ENCODE results near the gene WSCD2.

WSCD2 gene

GRCh38 chr12:108240027-108240785, 111.1 kb downstream of the WSCD2 start:
- CTCF ChIA-PET: no interaction called here
- POLR2A ChIA-PET: no interaction called here
- TF ChIP-seq PKNOX1 (IDR thresholded peaks at IDR 0.05): no peak
- no peak for TF ChIP-seq BHLHE40 (IDR thresholded peaks at IDR 0.05; ENCODE audit: borderline replicate concordance)
- TF ChIP-seq ZNF384 (IDR thresholded peaks at IDR 0.05): no peak
- no peak for DNase-seq (ENCODE audit: extremely low spot score)

GRCh38 chr12:108240928-108241327, 111.8 kb downstream of the WSCD2 start:
- ChIA-PET POLR2A (no interaction called here), CTCF (no interaction called here)
- no peak for DNase-seq (ENCODE audit: extremely low spot score)
- TF ChIP-seq TARDBP (IDR thresholded peaks at IDR 0.05) (no peak), SUZ12 (IDR thresholded peaks at IDR 0.05) (no peak)

- ChIA-PET POLR2A (no interaction called here), CTCF (no interaction called here)
- TF ChIP-seq NFRKB (IDR thresholded peaks at IDR 0.05) (no peak), SUZ12 (IDR thresholded peaks at IDR 0.05) (no peak), L3MBTL2 (conservative IDR thresholded peaks at IDR 0.05) (no peak), PKNOX1 (IDR thresholded peaks at IDR 0.05) (no peak), ELF4 (IDR thresholded peaks at IDR 0.05) (no peak), LEF1 (IDR thresholded peaks at IDR 0.05; ENCODE audit: borderline replicate concordance) (no peak), SP1 (IDR thresholded peaks at IDR 0.05) (no peak), FOXA1 (IDR thresholded peaks at IDR 0.05) (no peak)
- peak; percentile 15 for DNase-seq (ENCODE audit: extremely low spot score)
Measured at GRCh38 chr12:108241986-108242703, 113.1 kb downstream of the WSCD2 start.

GRCh38 chr12:108247130-108247529, 118.0 kb downstream of the WSCD2 start:
- no peak for DNase-seq (ENCODE audit: extremely low spot score)
- ChIA-PET CTCF (interaction anchor here (0.9 kb wide), 1 partner anchor 248 kb away, joined by 3 read pairs; no protein-coding TSS in a partner anchor), POLR2A (no interaction called here)
- no peak for TF ChIP-seq ARNT (IDR thresholded peaks at IDR 0.05)
- no peak for TF ChIP-seq FOXK2 (IDR thresholded peaks at IDR 0.05)
- TF ChIP-seq FOXM1 (IDR thresholded peaks at IDR 0.05; ENCODE audit: borderline replicate concordance): no peak
- TF ChIP-seq FOXA1 (IDR thresholded peaks at IDR 0.05): no peak
- TF ChIP-seq ELF4 (IDR thresholded peaks at IDR 0.05): no peak
- no peak for TF ChIP-seq SUZ12 (IDR thresholded peaks at IDR 0.05)
- TF ChIP-seq TARDBP (IDR thresholded peaks at IDR 0.05): no peak
- TF ChIP-seq PKNOX1 (IDR thresholded peaks at IDR 0.05): no peak
- no peak for TF ChIP-seq LEF1 (IDR thresholded peaks at IDR 0.05; ENCODE audit: borderline replicate concordance)
- no peak for TF ChIP-seq L3MBTL2 (conservative IDR thresholded peaks at IDR 0.05)
- no peak for TF ChIP-seq NFRKB (IDR thresholded peaks at IDR 0.05)
- no peak for TF ChIP-seq SP1 (IDR thresholded peaks at IDR 0.05)
- TF ChIP-seq BHLHE40 (IDR thresholded peaks at IDR 0.05; ENCODE audit: borderline replicate concordance): no peak
- TF ChIP-seq HDGF (IDR thresholded peaks at IDR 0.05; ENCODE audit: borderline replicate concordance): no peak
- TF ChIP-seq ZNF384 (IDR thresholded peaks at IDR 0.05): no peak

GRCh38 chr12:108248011-108248410, 118.9 kb downstream of the WSCD2 start:
- ChIA-PET CTCF (no interaction called here), POLR2A (no interaction called here)
- no peak for TF ChIP-seq ZNF384 (IDR thresholded peaks at IDR 0.05)
- TF ChIP-seq PKNOX1 (IDR thresholded peaks at IDR 0.05): no peak
- no peak for TF ChIP-seq L3MBTL2 (conservative IDR thresholded peaks at IDR 0.05)
- no peak for TF ChIP-seq FOXA1 (IDR thresholded peaks at IDR 0.05)
- TF ChIP-seq TARDBP (IDR thresholded peaks at IDR 0.05): no peak
- TF ChIP-seq ARNT (IDR thresholded peaks at IDR 0.05): no peak
- TF ChIP-seq SUZ12 (IDR thresholded peaks at IDR 0.05): no peak
- TF ChIP-seq HDGF (IDR thresholded peaks at IDR 0.05; ENCODE audit: borderline replicate concordance): no peak
- TF ChIP-seq FOXK2 (IDR thresholded peaks at IDR 0.05): no peak
- no peak for TF ChIP-seq FOXM1 (IDR thresholded peaks at IDR 0.05; ENCODE audit: borderline replicate concordance)
- TF ChIP-seq LEF1 (IDR thresholded peaks at IDR 0.05; ENCODE audit: borderline replicate concordance): no peak
- TF ChIP-seq SP1 (IDR thresholded peaks at IDR 0.05): no peak
- TF ChIP-seq NFRKB (IDR thresholded peaks at IDR 0.05): no peak
- TF ChIP-seq CTBP1 (IDR thresholded peaks at IDR 0.05; ENCODE audit: borderline replicate concordance): no peak
- no peak for DNase-seq (ENCODE audit: extremely low spot score)

- POLR2A ChIA-PET: no interaction called here
- DNase-seq (ENCODE audit: extremely low spot score): no peak
- TF ChIP-seq BHLHE40 (IDR thresholded peaks at IDR 0.05; ENCODE audit: borderline replicate concordance) (no peak), FOXK2 (IDR thresholded peaks at IDR 0.05) (no peak), NFRKB (IDR thresholded peaks at IDR 0.05) (no peak), ZNF384 (IDR thresholded peaks at IDR 0.05) (no peak), L3MBTL2 (conservative IDR thresholded peaks at IDR 0.05) (no peak), TARDBP (IDR thresholded peaks at IDR 0.05) (no peak), FOXA1 (IDR thresholded peaks at IDR 0.05) (no peak), CTBP1 (IDR thresholded peaks at IDR 0.05; ENCODE audit: borderline replicate concordance) (no peak), FOXM1 (IDR thresholded peaks at IDR 0.05; ENCODE audit: borderline replicate concordance) (no peak), ARNT (IDR thresholded peaks at IDR 0.05) (no peak), PKNOX1 (IDR thresholded peaks at IDR 0.05) (no peak), HDGF (IDR thresholded peaks at IDR 0.05; ENCODE audit: borderline replicate concordance) (no peak), ELF4 (IDR thresholded peaks at IDR 0.05) (no peak), SUZ12 (IDR thresholded peaks at IDR 0.05) (no peak)
- CTCF ChIA-PET: no interaction called here
Measured at GRCh38 chr12:108252523-108252922, 123.4 kb downstream of the WSCD2 start.

Data from HEK293T (cell line).